C4-2B (cell line): Measurements from ENCODE around the gene PHKA2.

ENCODE experiments used
- H3K27ac ChIP-seq: fragments of 450-650 bp; 2 replicates; pipeline ENCODE4 v1.5.1; 2017
- CTCF ChIP-seq: fragments of 450-650 bp; conservative IDR thresholded peaks from 2 replicates; pipeline ENCODE4 v1.5.1; 2017; ENCODE audit warnings: mild to moderate bottlenecking
- ZFX ChIP-seq: fragments of 450-650 bp; IDR thresholded peaks from 2 replicates; pipeline ENCODE4 v1.6.1; 2017

PHKA2 gene

GRCh38 chrX:18961686-18962085 is 22.2 kb downstream of the PHKA2 start:
- TF ChIP-seq ZFX = no peak
- H3K27ac ChIP-seq = no peak overlapping the region

- H3K27ac ChIP-seq = 0 out of 2 replicates have a peak overlapping the region, but pooled peaks have one; percentile 26
- no peak for TF ChIP-seq CTCF
- TF ChIP-seq ZFX = no peak
These were observed 27.4 kb downstream of the PHKA2 start for GRCh38 chrX:18956303-18957032.

- TF ChIP-seq ZFX (no peak), CTCF (no peak)
- H3K27ac ChIP-seq = 0 out of 2 replicates have a peak overlapping the region, but pooled peaks have one; percentile 26
These were observed 28.2 kb downstream of the PHKA2 start for GRCh38 chrX:18955676-18956075.

GRCh38 chrX:18951032-18951431 is 32.9 kb downstream of the PHKA2 start:
- no peak overlapping the region for H3K27ac ChIP-seq
- TF ChIP-seq ZFX (no peak), CTCF (no peak)

GRCh38 chrX:18949944-18950301 is 34.0 kb downstream of the PHKA2 start:
- no peak overlapping the region for H3K27ac ChIP-seq
- no peak for TF ChIP-seq ZFX
- no peak for TF ChIP-seq CTCF

GRCh38 chrX:18949291-18949943 is 34.5 kb downstream of the PHKA2 start:
- TF ChIP-seq CTCF (no peak), ZFX (no peak)
- no peak overlapping the region for H3K27ac ChIP-seq

- TF ChIP-seq ZFX (no peak), CTCF (no peak)
- no peak overlapping the region for H3K27ac ChIP-seq
These were observed 37.3 kb downstream of the PHKA2 start for GRCh38 chrX:18946611-18947010.
